ENCODE data around the gene RPS19. TPM values are rescaled to one million over a fixed set of nuclear protein-coding genes. Genes with fewer than 3 reads are reported as not detected.
"Not testable (repeated sequence)": the region's sequence is repeated elsewhere in the genome, so short reads cannot be mapped to it uniquely, and the experiment has no call there.

RPS19 gene
- total RNA-seq, 4 donors from 2014 or later = 363 to 861 (median 619) TPM

DNA sequence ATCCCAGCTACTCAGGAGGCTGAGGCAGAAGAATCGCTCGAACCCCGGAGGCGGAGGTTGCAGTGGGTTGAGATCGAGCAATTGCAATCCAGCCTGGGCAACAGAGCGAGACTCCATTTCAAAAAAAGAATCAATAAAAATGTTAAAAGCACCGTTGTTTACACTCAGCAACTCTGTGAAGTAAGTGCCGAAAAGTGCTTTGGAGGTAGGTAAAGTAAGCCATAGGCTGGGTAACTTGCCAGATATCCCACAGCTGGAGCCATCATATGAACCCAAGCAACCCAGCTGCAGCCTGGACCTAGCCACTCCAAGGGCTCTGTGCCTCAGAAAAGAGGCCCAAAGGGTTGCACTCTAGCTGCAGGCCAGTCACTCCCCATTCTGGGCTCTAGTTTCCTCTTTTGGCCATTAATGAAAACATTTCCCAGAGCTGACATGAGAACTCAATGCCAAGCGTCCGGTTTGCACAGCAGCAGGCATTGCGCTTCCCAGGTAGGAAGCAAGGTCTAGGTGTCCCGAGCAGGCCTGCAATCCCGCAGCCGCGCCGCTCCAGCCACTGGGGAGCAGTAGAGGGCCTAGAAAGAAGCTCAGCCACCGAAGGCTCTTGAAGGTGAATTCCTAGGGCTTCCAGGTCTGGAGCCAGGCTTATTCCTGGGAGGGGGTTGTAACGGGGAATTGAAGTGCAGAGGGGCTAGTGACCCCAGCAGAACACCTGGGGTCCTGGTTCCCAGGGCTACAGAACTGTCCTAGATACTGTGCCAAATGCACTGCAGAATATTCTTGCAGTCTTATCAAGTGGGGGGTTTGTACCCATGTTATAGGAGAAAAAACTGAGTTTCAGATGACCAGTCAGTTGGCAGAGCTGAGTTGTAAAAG is 13.0 kb downstream of the RPS19 start:
- Histone ChIP-seq H3K27ac (peak overlapping the region; percentile 9 to 98 (median 64)), H3K9me3 (no peaks in the 10 kb centered on the region), H3K4me1 (peaks cover 3 to 60% (median 53%) of the 10 kb centered on the region in 4 donors), H3K4me3 (no peak overlapping the region), H3K27me3 (no peaks in the 10 kb centered on the region), H3K36me3 (peaks cover 0 to 28% (median 0%) of the 10 kb centered on the region in 3 donors)
- no peak for TF ChIP-seq POLR2A (IDR thresholded peaks at IDR 0.05)
- TF ChIP-seq, protein P1, sequence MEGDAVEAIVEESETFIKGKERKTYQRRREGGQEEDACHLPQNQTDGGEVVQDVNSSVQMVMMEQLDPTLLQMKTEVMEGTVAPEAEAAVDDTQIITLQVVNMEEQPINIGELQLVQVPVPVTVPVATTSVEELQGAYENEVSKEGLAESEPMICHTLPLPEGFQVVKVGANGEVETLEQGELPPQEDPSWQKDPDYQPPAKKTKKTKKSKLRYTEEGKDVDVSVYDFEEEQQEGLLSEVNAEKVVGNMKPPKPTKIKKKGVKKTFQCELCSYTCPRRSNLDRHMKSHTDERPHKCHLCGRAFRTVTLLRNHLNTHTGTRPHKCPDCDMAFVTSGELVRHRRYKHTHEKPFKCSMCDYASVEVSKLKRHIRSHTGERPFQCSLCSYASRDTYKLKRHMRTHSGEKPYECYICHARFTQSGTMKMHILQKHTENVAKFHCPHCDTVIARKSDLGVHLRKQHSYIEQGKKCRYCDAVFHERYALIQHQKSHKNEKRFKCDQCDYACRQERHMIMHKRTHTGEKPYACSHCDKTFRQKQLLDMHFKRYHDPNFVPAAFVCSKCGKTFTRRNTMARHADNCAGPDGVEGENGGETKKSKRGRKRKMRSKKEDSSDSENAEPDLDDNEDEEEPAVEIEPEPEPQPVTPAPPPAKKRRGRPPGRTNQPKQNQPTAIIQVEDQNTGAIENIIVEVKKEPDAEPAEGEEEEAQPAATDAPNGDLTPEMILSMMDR (IDR thresholded peaks at IDR 0.05) = peak; percentile 67 to 90 (median 79)
- DNase-seq = peak; percentile 87 to 93 (median 89)

DNA sequence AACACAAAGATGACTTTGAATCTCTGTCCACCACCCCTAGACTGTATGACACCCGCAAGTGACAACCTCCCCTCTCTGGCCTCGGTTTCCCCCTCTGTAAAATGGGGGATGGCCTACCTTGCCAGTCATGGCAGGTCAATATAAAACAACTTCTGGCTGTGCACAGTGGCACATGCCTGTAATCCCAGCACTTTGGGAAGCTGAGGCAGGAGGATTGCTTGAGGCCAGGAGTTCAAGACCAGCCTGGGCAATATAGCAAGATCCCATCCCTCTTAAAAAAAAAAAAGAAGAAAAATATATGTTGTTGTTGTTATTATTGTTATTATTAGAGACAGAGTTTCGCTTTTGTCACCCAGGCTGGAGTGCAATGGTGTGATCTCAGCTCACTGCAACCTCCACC is 15.9 kb downstream of the RPS19 start:
- H3K4me3 ChIP-seq, H3K9me3 ChIP-seq, DNase-seq, H3K27me3 ChIP-seq: not testable (repeated sequence)
- H3K27ac ChIP-seq = peak overlapping the region; percentile 56 to 98 (median 79)
- H3K36me3 ChIP-seq = peaks cover 0 to 11% (median 0%) of the 10 kb centered on the region in 3 donors
- H3K4me1 ChIP-seq = peaks cover 0 to 59% (median 35%) of the 10 kb centered on the region in 4 donors

DNA sequence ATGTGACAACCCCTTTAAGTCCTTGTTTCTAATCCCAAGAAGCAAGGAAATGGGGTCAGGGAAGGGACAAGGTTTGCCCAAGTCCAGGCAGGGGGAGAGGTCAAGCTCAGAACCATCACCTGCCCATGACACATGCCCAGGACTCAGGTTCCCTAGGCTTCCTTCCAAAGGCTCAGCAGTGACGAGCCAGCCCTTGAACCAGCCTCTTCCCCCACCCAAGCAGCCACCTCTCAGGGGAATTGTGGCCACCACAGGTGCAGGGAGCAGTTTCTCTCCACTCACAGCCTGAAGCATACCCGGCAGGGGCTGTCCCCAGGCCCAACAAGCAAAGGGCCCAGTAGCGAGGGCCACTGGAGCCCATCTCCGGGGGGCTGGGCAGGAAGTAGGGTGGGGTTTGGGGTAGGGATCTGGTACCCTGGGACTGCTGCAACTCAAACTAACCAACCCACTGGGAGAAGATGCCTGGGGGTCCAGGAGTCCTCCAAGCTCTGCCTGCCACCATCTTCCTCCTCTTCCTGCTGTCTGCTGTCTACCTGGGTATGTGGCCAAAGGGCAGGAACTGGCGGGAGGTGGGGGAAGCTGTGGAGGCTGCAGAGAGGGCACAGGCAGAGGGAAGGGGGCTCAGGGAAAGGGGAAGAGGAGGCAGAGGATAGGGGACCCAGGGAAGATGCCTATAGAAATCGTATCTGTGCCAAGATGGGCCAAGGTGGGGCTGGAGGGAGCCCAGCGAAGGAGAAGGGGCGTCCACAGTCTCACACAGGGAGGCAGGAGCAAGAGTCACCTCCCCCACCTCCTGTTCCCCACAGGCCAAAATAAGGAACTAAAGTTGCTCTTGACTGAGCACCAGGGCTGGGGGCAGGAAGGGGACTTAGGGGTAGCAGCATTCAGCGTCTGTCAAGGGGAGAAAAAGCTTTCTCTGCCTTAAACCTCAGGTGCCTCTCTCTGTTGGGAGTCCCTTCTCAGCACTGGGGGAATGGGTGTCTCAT is 17.1 kb downstream of the RPS19 start, which contains the start of gene CD79A:
Gene CD79A, plus strand, starts transcription at position 433 of the 986 bp plus-strand sequence. Its CDS starts 26 bp downstream, at position 459.
- H3K36me3 ChIP-seq = no peaks in the 10 kb centered on the region
- DNase-seq = peak in 2 of 3 donors; percentile 94
- peaks cover 0 to 47% (median 30%) of the 10 kb centered on the region in 4 donors for H3K4me1 ChIP-seq
- H3K9me3 ChIP-seq = no peaks in the 10 kb centered on the region
- H3K27ac ChIP-seq = peak within 1 kb of the TSS; percentile 56 to 98 (median 79)
- H3K27me3 ChIP-seq = no peaks in the 10 kb centered on the region
- peak within 1 kb of the TSS in 2 of 4 donors; percentile 55 to 58 for H3K4me3 ChIP-seq
- TF ChIP-seq, protein P1 (IDR thresholded peaks at IDR 0.05) = no peak
- TF ChIP-seq POLR2A (IDR thresholded peaks at IDR 0.05) = no peak

DNA sequence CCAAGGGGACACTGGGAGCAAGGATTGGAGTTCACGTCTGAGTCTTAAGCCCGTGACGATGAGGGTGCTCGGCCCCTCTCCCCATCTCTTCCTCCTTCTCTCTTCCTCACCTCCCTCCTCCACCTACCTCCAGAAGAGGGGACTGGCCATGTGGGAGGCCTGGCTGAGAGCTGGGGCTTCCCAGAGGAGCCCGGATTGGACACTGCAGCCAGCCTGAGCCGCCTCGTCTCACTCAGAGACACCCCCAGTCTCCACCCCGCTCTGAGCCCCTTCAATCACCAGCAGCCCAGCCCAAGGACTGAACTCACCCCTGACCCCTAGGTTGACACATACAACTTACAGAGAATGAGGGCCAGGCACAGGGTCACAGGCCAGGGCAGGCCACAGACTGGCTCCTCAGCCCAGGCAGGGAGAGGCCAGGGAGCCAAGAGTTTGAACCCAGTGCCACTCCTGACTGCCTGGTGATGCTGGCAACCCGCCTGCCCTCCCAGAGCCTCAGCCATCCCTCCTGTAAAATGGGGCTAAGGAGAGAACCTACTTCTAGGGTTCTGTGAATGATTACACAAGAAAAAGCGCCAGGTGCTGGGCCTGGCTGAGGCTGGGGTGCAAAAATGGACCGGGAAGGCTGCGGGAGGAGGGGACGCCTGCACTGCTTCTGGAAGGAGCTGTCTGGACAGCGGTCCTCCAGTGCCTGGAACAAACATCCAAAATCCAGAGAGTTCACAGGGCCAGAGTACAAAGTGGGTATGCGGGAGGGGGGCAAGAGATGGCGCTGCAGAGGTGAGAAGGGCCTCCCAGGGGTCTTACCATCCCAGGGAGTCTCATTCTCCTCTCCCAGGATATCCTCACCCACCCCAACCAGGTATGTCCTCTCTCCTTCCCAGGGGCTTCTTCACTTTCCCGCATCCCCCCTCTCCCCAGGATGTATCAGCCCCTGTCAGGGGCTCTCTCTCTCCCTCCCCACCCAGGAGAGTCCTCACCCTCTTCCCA is 18.2 kb downstream of the RPS19 start:
- TF ChIP-seq, protein P1 (IDR thresholded peaks at IDR 0.05) = no peak
- TF ChIP-seq POLR2A (IDR thresholded peaks at IDR 0.05) = no peak
- H3K9me3 ChIP-seq = no peaks in the 10 kb centered on the region
- peak overlapping the region; percentile 34 to 98 (median 79) for H3K27ac ChIP-seq
- no peaks in the 10 kb centered on the region for H3K27me3 ChIP-seq
- H3K36me3 ChIP-seq = no peaks in the 10 kb centered on the region
- H3K4me1 ChIP-seq = peaks cover 0 to 36% (median 21%) of the 10 kb centered on the region in 4 donors
- peak overlapping the region in 2 of 4 donors; percentile 55 to 58 for H3K4me3 ChIP-seq
- DNase-seq = no peak

DNA sequence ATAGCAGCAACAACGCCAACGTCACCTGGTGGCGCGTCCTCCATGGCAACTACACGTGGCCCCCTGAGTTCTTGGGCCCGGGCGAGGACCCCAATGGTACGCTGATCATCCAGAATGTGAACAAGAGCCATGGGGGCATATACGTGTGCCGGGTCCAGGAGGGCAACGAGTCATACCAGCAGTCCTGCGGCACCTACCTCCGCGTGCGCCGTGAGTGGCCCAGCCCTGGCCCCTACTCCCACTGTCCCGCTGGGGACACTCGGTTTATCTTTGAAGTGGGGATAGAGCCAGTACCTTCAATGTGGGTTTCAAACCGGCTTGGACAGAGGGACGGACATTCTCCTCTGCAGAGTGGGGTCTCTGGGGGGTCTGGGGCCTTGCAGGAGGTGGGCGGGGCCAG is 19.0 kb downstream of the RPS19 start:
- no peaks in the 10 kb centered on the region for H3K27me3 ChIP-seq
- no peaks in the 10 kb centered on the region for H3K36me3 ChIP-seq
- DNase-seq = no peak
- H3K4me1 ChIP-seq = peaks cover 0 to 30% (median 17%) of the 10 kb centered on the region in 4 donors
- TF ChIP-seq, protein P1 (IDR thresholded peaks at IDR 0.05) = no peak
- no peak for TF ChIP-seq POLR2A (IDR thresholded peaks at IDR 0.05)
- peak overlapping the region in 2 of 4 donors; percentile 85 to 98 for H3K27ac ChIP-seq
- peak overlapping the region in 1 of 4 donors; percentile 58 for H3K4me3 ChIP-seq
- H3K9me3 ChIP-seq = no peaks in the 10 kb centered on the region
